ENCODE results near the gene CSNK1G1.

DNA sequence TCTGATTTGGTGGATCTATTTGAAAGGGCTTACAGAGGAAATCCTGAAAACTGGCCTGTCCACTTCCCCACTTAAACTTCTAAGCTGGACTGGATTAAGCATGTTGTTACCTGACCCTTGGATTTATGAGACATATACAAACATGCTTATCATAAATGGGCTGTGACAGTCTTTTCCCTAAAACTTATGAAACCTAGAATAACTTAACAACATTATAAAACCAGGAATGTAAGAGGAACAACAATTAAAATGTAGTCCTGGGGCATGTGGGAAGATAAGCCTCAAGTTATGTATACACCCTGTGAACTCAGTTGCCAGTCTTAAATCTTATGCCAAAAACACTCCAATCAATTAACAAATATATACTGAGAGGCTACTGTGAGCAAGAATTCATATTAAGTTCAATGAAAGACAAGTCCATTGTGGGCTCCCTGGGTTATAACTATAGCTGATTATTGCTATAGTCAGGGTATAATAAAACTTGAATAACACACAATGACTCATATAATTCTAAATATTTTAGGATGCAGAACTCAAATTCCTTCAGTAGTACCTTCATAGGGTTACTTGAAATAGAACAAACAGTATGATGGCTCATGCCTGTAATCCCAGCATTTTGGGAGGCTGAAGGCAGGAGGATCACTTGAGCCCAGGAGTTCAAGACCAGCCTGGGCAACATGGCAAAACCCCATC, 105.9 kb downstream of the CSNK1G1 start:
- TF ChIP-seq CTCF (IDR thresholded peaks at IDR 0.05) (no peak), POLR2A (IDR thresholded peaks at IDR 0.05) (no peak)
